H1 (cell line): Measurements from ENCODE around the gene MGAT2. TPM values are rescaled to one million over a fixed set of nuclear protein-coding genes. Genes with fewer than 3 reads are reported as not detected.

Experiments used
- BACH1 ChIP-seq: IDR thresholded peaks from 2 replicates; pipeline ENCODE4 v1.6.1; 2012; ENCODE audit warnings: low read length, improper control_type of control experiment
- CBX5 ChIP-seq: fragments of 300-800, 300-1000 bp; sonication (generic); IDR thresholded peaks from 2 replicates; pipeline ENCODE4 v1.7.1; 2016; ENCODE audit warnings: antibody characterized with exemption, low read length, low read depth
- CBX8 ChIP-seq: fragments of 300-800, 300-1000 bp; sonication (generic); IDR thresholded peaks from 2 replicates; pipeline ENCODE4 v1.7.1; 2016; ENCODE audit warnings: low read depth, low read length, borderline replicate concordance
- CREB1 ChIP-seq: IDR thresholded peaks from 2 replicates; pipeline ENCODE4 v1.6.1; 2012; ENCODE audit warnings: inconsistent platforms
- EP300 ChIP-seq, 2 experiments: IDR thresholded peaks; 1 replicate in 1 of 2; 2 replicates in 1 of 2; pipeline ENCODE4 v1.6.1; 2011 to 2012; ENCODE audit warnings: low read depth in 2 of 2, low read length in 2 of 2, mild to moderate bottlenecking in 2 of 2, borderline replicate concordance in 1 of 2, inconsistent platforms in 1 of 2, moderate library complexity in 1 of 2
- EZH2 ChIP-seq: fragments of 200-600 bp; sonication (generic); IDR thresholded peaks from 2 replicates; pipeline ENCODE4 v1.7.1; 2012; ENCODE audit warnings: low read depth, mild to moderate bottlenecking, moderate library complexity, low read length, inconsistent platforms; ENCODE audit not compliant: severe bottlenecking
- HDAC6 ChIP-seq: IDR thresholded peaks from one replicate; pipeline ENCODE4 v1.7.1; 2012; ENCODE audit warnings: low read depth, mild to moderate bottlenecking, inconsistent platforms, low read length, moderate library complexity
- JUN ChIP-seq: IDR thresholded peaks from 2 replicates; pipeline ENCODE4 v1.6.1; 2011; ENCODE audit warnings: low read depth, mild to moderate bottlenecking, improper control_type of control experiment, low read length
- POLR2A ChIP-seq, 2 experiments: IDR thresholded peaks; 1 replicate in 1 of 2; 2 replicates in 1 of 2; pipeline ENCODE4 v1.6.1; 2011; ENCODE audit warnings: low read depth in 2 of 2, low read length in 2 of 2, mild to moderate bottlenecking in 2 of 2; ENCODE audit errors: control extremely low read depth in 1 of 2
- SIN3A ChIP-seq, 2 experiments: IDR thresholded peaks in 1 of 2; conservative IDR thresholded peaks in 1 of 2; 2 replicates each; pipeline ENCODE4 v1.6.1; 2011 to 2012; ENCODE audit warnings: low read length in 2 of 2, improper control_type of control experiment in 1 of 2, low read depth in 1 of 2, mild to moderate bottlenecking in 1 of 2
- SIRT6 ChIP-seq: IDR thresholded peaks from one replicate; pipeline ENCODE4 v1.7.1; 2012; ENCODE audit warnings: low read length, inconsistent platforms
- SP4 ChIP-seq: IDR thresholded peaks from 2 replicates; pipeline ENCODE4 v1.6.1; 2012; ENCODE audit warnings: low read length, inconsistent platforms
- SUZ12 ChIP-seq: fragments of 200-600 bp; sonication (generic); IDR thresholded peaks from 2 replicates; pipeline ENCODE4 v1.6.1; 2012; ENCODE audit warnings: mild to moderate bottlenecking, inconsistent platforms, low read length, moderate library complexity, mixed read lengths
- TAF7 ChIP-seq: optimal IDR thresholded peaks from 2 replicates; pipeline ENCODE3; 2011; ENCODE audit warnings: low read depth, mild to moderate bottlenecking, inconsistent platforms, low read length, moderate library complexity, borderline replicate concordance
- polyA plus RNA-seq, 7 experiments: library from polyadenylated mRNA; depleted of rRNA in 3 of 7; stranded (reverse) in 5 of 7; unstranded in 2 of 7; fragments of >200 nt in 5 of 7; fragments of 200-250 nt in 2 of 7; gene quantifications; 1 replicate in 5 of 7; 2 replicates in 1 of 7; 4 replicates in 1 of 7; pipeline versions ENCODE4 v1.2.1 to v1.2.3, GENCODE V29; 2011 to 2013; ENCODE audit warnings: missing spikeins in 2 of 7, mixed read lengths in 2 of 7
- total RNA-seq: library from RNA; stranded (reverse); fragmentation: NEBNext Ultra II Directional; extraction: Animal tissue kit (Norgen Biotek cat#: 25700); gene quantifications from 2 replicates; pipeline ENCODE4 v1.2.1, GENCODE V29; 2021
- TF ChIP-seq, protein P1 (sequence below): IDR thresholded peaks from 2 replicates; pipeline ENCODE4 v1.6.1; 2011; ENCODE audit warnings: low read length, improper control_type of control experiment
- TF ChIP-seq, protein P2 (sequence below): IDR thresholded peaks from 2 replicates; pipeline ENCODE4 v1.6.1; 2012; ENCODE audit warnings: inconsistent platforms

The MGAT2 gene
- total and polyA plus RNA-seq, 2 of the 8 experiments (the other 6 are each of a cell fraction or from before 2014, with no cell fraction given) = 10.6 to 23.7 TPM

DNA sequence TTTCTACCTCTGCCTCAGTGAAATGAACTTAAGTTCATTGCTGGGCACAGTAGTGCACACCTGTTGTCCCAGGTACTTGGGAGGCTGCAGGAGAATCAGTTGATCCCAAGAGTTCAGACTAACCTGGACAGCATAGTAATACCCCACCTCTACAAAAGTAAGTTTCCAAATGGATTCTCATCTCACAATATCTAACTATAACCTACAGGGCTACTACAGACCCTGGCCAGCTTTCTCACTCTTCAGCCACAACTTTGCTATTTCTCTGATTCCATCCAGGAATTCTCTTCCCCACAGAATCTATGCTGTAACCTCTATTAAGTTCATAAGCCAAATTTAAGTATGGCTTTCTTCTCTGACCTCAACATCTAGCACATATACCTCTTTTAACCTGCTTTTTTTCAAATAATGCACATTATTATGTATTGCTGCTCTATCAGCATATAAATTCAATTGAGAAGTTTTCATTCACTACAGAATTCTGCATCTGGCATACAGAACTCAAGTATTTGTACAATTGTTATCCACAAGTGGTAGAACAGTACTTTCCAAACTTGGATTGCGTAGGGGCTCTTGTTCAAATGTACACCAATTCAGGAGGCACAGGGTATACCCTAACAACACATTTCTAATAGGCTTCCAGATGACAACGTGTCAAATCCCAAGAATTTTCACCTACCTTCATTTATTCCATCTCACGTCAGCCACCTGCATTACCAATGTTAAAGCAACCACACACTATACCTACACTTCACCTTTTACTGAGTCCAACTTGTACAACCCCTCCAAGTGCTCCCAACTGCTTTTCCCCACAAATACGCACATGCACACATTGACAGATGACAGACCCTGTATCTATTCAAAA lies 38.3 kb upstream of the MGAT2 start (continued):
- no peak for TF ChIP-seq CBX8
- TF ChIP-seq SUZ12 = no peak
- peak; percentile 74; the same call in 1 of the 2 replicates for TF ChIP-seq SP4
- TF ChIP-seq POLR2A (IDR thresholded peaks at IDR 0.05; ENCODE audit: control extremely low read depth in 1 of 2, low read depth in 2 of 2, low read length in 2 of 2) = peak; percentile 78 to 89
- TF ChIP-seq, protein P1, sequence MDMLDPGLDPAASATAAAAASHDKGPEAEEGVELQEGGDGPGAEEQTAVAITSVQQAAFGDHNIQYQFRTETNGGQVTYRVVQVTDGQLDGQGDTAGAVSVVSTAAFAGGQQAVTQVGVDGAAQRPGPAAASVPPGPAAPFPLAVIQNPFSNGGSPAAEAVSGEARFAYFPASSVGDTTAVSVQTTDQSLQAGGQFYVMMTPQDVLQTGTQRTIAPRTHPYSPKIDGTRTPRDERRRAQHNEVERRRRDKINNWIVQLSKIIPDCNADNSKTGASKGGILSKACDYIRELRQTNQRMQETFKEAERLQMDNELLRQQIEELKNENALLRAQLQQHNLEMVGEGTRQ = no peak
- TF ChIP-seq CREB1 = no peak
- TF ChIP-seq HDAC6 = no peak
- no peak for TF ChIP-seq EZH2
- no peak for TF ChIP-seq SIN3A (conservative IDR thresholded peaks at IDR 0.05 in 1 of 2, IDR thresholded peaks at IDR 0.05 in 1 of 2; ENCODE audit: low read depth in 1 of 2, low read length in 2 of 2)
- TF ChIP-seq JUN = no peak
- TF ChIP-seq BACH1 = no peak
- TF ChIP-seq, protein P2, sequence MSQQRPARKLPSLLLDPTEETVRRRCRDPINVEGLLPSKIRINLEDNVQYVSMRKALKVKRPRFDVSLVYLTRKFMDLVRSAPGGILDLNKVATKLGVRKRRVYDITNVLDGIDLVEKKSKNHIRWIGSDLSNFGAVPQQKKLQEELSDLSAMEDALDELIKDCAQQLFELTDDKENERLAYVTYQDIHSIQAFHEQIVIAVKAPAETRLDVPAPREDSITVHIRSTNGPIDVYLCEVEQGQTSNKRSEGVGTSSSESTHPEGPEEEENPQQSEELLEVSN = no peak
- no peak for TF ChIP-seq CBX5
- TF ChIP-seq SIRT6 = no peak
- TF ChIP-seq EP300 (IDR thresholded peaks at IDR 0.05; ENCODE audit: borderline replicate concordance in 1 of 2, low read depth in 2 of 2, low read length in 2 of 2) = no peak
- TF ChIP-seq TAF7 = peak; percentile 45
